ENCODE measurements around the gene REL. TPM values are rescaled to one million over a fixed set of nuclear protein-coding genes. Genes with fewer than 3 reads are reported as not detected.
"Not testable (repeated sequence)": the region's sequence is repeated elsewhere in the genome, so short reads cannot be mapped to it uniquely, and the experiment has no call there.

REL gene
- total RNA-seq, 1 donor from 2014 or later = 22.8 TPM

DNA sequence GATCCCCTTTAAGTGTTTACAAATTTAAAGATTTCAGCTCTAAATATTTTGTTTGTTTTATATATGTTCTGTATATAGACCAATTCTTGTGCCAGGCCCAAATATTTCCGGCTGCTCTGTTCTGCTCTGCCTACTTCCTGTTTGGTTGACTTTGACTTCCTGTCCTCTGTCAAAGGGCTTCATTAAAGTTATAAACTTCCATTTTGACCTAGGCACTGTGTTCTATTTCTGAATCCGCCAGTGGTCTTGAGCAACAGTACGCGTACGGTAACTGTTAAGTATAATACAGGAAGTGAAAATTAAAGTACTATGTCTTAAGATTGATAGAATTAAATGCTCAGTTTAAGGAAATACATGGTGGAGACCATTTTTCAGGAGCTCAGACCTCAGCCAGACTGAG is 13.5 kb upstream of the REL start:
- DNase-seq (ENCODE audit: low read depth in 2 of 2) = peak; percentile 33 to 38

DNA sequence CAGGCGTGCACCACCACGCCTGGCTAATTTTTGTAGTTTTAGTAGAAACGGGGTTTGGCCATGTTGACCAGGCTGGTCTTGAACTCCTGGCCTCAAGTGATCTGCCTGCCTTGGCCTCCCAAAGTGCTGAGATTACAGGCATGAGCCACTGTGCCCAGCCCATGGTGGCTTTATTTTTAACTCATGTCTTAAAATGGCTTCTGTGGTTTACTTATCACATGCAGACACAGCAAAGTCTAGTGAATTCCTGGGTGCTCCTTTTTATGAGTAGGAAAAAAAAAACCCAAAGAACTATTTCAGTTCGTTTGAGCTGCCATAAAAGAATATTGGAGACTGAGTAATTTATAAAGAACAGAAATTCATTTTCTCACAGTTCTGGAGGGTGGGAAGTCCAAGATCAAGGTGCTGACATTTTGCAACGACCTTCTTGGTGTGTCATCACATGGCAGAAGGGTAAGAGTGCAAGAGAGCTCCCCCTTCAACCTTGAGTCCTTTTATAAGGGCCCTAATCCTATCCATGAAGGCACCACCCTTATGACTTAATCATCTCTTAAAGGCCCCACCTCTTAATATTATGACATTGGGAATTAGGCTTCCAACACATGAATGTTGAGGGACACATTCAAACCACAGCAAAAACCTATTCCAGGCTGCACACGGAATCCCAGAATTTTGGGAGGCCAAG is 12.6 kb upstream of the REL start:
- DNase-seq (ENCODE audit: low read depth in 2 of 2) = no peak

DNA sequence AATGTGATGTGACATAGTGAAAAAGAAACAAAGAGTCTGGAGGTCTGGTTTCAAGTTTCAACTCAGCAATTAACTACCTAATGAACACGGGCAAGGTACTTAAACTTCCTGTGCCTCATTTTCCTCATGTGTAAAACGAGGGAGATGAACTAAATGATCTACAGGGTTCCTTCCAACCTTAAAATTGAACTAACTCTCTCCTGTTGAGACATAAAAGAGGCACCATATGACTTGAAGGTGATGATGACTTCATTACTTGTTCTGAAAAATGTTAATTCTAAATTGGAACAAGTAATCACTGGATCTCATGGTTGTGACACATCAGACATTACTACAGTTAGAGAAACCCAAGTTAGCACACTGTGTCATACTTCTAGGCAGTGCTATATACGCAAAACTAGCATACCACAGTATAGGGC is 8.9 kb upstream of the REL start:
- no peak for DNase-seq (ENCODE audit: low read depth in 2 of 2)

DNA sequence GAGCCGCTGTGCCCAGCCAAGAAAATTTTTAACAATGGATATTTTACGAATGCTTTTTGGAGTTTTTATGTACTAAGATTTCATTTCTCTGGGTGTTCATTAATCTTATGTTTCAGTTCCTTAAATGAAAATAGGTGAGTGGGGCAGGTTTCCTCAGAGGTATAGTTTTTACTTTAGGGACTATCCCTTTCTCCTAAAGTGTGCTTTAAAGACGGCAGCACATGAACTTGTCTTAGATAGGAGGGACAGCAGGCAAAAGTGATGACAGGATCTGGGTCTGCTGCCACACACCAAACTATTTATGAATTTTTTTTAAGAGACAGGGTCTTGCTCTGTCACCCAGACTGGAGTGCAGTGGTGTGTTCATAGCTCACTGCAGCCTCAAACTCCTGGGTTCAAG is 8.0 kb upstream of the REL start:
- no peak for DNase-seq (ENCODE audit: low read depth in 2 of 2)

DNA sequence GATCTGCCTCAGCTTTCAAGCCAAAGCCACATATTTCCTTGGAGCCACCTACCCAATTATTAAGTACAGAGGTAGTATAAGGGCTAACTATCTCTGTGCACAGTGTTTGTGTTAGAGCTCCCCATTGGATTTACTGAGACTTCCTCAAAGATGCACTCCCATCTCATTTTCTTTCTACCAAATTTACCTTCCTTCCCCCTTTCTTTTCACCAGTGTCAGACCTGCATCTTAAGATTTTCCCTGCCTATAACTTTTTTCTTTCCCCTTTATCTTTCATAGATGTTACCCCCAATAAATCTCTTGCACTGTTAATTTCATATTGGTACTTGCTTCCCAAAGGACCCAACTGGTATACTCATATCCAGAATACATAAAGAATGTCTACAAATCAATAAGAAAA is 5.9 kb upstream of the REL start:
- DNase-seq (ENCODE audit: low read depth in 2 of 2) = no peak

DNA sequence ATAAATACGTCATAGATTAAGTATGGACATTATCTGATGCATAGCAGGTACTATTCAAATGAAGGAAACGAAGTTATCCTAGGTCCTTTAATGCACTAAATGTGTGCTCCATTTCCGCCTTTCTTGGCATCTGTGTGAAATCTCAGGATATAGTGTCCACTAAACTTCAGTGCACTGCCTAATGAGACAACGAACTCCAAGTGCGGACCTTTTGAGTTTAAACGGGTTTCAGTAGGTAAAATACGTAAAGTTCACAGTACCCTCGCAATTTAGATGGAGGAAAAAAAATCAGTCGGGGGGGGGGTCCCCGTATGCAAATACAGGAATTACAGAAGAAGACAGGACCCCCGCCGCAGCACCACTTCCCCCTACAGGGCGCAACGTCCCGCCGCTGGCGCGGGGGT is 729 bp upstream of the REL start:
- no peak for DNase-seq (ENCODE audit: low read depth in 2 of 2)

DNA sequence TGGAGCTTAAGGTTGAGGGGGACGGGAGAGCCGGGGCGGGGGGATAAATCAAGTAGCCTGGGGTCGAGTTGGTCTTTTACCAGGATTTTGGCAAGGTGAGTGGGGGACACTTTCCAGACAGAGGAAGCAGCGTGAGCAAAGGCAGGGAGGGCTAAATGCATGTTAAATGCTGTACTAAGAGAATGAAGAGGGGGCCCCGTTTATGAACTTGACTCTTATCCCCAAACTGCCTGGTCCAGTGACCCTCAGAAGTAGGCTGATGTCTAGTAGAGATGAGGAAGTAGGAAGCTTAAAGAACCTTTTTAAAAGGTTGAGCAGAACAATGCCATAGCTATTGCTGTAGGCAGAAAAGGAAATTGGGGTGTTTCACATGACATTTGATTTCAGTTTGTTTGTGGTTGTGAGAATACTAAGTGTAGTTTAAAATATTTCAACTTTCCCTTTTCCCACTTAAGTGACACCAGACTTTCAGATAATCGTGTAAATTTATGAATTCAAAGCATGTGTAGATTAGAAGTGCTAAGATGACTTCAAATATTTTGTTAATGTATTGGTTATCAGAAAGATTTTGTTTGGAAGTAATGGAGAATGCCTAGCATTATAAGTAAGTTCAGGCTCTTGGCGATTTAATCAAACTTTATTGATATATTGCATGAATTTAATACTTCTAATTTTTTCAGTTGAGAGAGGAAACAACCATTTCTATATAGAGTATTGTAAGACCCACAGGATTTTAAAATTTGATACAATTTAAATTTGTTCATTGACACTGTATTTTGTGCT is 1.8 kb downstream of the REL start:
- peak; percentile 49 to 61 for DNase-seq (ENCODE audit: low read depth in 2 of 2)

DNA sequence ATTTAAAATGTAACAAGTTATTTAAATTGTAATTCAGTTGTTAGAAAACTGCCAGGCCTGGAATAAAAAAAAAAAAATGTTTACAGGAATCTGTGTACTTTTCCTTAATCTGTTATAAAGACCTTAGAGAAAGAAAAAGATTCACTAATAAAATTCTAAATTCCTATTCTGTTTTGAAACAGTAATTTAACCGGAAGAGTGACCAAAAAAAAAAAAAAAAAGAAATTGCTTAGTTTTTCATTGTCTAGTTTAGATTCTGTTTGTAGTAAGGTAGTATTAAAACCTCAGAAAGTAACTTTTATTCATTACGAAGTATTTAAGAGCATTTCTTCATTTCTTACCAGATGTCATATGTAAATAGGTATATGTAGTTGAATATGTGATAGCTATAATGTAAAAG is 2.5 kb downstream of the REL start:
- DNase-seq (ENCODE audit: low read depth in 2 of 2) = peak in 1 of 2 donors; percentile 10

DNA sequence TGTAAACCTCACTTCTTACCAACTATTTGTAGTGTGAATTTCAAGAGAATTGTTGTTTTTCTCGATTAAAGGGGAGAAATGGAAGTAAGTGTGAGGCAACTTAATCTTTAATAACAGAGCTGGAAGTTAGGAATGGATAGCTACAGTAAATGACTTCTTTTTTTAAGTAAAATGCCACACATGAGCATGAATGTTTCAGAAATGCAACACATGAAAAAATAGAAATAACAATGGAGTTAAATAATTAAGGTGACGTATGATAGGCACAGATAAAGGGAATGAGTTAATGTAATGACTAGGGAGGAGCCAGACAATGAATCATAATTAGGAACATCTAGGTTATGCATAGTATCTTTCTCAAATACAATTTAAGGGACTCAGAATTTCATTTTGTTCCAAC is 3.4 kb downstream of the REL start:
- peak; percentile 46 to 61 for DNase-seq (ENCODE audit: low read depth in 2 of 2)

DNA sequence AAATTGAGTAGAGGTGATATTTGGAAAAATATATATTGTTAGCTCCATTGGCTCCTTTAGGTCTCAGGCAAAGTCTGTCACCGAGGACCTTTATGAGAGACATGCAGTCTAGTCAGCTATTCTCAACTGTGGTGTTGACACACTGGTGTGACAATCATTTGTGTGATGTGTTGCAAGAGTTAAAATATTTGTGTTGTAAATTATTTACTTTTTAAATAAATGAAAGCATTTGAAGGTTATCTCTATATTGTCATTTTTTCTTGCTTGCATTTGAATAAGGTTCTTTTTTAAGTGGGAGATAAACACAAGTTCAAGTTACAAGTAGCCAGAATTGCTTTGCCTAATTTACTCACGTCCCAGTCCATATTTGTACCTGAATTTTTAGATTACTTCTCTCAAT is 4.3 kb downstream of the REL start:
- peak in 1 of 2 donors; percentile 57 for DNase-seq (ENCODE audit: low read depth in 2 of 2)

DNA sequence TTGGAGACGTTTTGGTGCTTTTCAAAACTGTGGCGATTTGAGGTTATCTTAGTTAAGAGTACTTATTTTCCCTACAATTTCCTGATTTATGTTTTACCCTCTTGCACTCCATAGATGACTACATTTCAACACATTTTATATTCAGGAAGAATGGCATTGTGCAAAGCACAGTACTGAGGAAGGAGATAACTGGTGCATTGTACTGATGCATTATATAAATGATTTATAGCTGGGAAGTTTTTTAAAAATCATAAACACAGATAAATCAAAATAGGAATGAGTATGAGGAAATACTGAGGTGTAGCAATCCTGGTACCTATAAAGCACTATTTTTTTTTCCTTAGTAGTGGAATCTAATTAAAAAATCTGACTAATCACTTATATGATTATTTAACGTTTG is 5.6 kb downstream of the REL start:
- peak; percentile 36 to 89 for DNase-seq (ENCODE audit: low read depth in 2 of 2)

DNA sequence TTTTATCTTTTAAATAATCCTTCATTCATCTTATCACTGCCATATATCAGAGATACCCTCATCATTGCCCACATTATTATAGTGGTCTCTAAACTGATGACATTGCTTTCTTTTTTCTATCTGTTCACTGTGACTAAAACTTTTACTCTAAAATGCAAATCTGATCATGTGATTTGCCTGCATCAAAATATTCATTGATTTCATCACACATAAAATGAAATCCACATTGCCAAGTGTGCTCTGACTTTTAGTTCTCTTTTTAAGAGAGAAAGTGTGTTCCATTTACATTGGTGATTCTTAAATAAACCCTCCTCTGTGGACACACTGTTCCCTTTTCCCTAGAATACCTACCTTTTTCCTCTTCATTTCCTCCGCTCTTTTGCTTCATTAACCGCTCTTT is 7.5 kb downstream of the REL start:
- peak in 1 of 2 donors; percentile 11 for DNase-seq (ENCODE audit: low read depth in 2 of 2)

DNA sequence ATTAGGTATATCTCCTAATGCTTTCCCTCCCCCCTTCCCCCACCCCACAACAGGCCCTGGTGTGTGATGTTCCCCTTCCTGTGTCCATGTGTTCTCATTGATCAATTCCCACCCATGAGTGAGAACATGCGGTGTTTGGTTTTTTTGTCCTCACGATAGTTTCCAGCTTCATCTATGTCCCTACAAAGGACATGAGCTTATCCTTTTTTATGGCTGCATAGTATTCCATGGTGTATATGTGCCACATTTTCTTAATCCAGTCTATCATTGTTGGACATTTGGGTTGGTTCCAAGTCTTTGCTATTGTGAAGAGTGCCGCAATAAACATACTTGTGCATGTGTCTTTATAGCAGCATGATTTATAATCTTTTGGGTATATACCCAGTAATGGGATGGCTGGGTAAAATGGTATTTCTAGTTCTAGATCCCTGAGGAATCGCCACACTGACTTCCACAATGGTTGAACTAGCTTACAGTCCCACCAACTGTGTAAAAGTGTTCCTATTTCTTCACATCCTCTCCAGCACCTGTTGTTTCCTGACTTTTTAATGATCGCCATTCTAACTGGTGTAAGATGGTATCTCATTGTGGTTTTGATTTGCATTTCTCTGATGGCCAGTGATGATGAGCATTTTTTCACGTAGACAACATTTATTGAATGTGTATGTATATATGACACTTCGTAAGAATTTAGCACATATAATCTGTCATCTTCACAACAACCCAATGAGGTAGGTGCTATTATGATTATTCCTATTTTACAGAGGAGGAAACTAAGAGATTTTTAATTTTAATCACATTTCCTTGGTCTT is 8.4 kb downstream of the REL start:
- not testable (repeated sequence) for DNase-seq (ENCODE audit: low read depth in 2 of 2)

DNA sequence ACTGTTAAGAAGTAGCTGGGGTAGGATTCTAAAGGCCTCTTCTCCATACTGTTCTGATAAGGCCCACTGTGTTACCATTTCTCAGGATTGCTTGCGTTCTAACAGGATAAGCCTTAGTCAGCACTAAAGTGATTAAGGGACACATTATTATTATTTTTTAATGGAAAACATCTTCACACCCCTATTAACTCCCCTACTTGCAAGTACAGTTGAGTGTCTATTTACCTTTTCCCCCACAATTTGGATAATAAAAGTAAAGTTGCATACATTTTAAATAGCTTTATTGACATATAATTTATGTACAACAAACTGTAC is 9.0 kb downstream of the REL start:
- no peak for DNase-seq (ENCODE audit: low read depth in 2 of 2)

DNA sequence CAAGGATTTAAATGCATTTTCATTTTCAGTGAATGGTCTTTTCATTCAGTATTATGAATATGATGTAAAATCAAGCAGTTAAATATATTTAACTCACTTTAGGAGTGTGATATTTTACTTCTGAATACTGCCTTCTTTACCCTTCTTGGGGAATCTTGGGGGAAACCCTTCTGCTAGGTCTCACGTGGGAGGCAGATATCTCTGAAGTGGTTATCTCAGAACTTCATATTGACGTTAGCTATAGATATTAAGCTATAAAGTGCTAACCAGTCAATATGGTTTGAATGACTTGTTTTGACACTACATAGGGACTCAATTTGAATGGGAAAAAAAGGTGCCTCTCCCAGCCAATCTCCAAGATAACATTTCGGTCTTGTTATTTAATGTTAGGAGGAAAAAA is 9.8 kb downstream of the REL start:
- no peak for DNase-seq (ENCODE audit: low read depth in 2 of 2)

DNA sequence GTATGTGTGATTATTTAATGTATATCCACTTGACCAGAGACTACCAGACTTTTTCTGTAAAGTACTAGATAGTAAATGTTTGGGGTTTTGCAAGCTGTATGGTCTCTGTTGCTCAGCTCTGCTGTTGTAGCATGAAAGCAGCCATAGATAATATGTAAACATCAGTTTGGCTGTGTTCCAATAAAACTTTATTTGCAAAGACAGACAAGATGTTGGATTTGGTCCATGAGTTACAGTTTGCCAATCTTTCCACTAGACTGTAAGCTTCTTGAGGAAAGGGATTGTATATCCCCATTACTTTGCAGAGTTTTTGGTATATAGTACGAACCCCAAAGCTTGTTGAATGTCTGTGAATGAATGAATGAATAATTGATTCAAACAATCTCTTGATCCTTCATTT is 17.2 kb downstream of the REL start:
- DNase-seq (ENCODE audit: low read depth in 2 of 2) = no peak

DNA sequence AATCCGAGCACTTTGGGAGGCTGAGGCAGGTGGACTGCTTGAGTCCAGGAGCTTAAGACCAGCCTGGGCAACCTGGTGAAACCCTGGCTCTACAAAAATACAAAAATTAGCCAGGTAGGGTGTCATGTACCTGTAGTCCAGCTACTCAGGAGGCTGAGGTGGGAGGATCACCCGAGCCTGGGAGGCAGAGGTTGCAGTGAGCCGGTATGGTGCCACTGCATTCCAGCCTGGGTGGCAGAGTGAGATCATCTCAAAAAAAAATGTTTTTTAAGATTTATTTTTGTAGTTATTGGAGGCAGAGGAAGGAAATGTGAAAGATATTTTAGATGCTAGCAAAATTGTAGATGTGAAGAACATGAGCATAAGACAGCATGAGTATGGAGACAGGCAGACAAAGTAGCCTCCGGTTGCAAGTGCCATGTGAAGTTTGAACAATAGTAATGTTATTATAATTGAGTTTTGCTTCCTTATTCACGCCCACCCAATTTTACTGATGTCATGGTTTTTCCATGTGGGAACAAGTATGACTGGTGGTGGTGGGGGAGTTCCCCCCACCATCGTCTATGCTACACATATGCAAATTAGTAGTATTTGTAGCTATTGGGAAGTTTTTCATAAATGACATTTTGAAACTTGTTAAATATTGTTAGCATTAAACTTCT is 18.0 kb downstream of the REL start:
- peak in 1 of 2 donors; percentile 75 for DNase-seq (ENCODE audit: low read depth in 2 of 2)

DNA sequence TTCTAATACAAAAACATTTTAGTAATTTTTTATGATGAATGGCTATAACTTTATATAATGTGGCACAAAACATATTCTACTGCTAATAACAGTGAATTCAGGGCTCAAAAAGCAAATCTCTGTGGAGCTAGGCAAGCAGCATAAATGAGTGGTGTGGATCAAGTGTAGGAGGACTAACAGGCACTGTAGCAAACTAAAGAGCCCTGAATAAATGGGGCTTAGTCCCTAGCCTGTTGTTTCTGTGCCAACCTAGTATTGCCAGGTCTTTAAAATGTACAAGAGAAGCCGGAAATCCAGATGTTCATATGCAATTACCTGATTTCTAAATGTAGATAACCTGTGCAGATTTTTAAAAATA is 18.5 kb downstream of the REL start:
- DNase-seq (ENCODE audit: low read depth in 2 of 2) = no peak

DNA sequence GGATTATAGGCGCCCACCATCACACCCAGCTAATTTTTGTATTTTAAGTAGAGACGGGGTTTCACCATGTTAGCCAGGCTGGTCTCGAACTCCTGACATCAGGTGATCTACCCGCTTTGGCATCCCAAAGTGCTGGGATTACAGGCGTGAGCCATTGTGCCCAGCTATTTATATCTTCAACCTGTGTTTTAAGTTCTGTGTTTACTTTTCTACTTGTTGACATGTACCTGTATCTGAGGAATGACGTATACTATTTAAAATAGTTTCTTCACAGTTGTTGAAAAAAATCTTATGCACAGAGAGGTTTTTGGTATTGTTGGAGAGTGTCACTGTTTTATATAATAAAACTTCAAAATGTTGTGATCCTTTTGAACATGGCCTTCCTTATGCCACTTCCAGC is 19.9 kb downstream of the REL start:
- not testable (repeated sequence) for DNase-seq (ENCODE audit: low read depth in 2 of 2)

DNA sequence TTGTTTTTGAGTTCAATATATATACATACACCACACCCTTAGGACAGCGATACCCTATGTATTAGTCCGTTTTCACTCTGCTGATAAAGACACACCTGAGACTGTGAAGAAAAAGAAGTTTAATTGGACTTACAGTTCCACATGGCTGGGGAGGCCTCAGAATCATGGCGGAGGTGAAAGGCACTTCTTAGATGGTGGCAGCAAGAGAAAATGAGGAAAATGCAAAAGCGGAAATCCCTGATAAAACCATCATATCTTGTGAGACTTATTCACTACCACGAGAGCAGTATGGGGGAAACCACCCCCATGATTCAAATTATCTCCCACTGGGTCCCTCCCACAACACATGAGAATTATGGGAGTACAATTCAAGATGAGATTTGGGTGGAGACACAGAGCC is 24.5 kb downstream of the REL start:
- DNase-seq (ENCODE audit: low read depth in 2 of 2) = not testable (repeated sequence)

DNA sequence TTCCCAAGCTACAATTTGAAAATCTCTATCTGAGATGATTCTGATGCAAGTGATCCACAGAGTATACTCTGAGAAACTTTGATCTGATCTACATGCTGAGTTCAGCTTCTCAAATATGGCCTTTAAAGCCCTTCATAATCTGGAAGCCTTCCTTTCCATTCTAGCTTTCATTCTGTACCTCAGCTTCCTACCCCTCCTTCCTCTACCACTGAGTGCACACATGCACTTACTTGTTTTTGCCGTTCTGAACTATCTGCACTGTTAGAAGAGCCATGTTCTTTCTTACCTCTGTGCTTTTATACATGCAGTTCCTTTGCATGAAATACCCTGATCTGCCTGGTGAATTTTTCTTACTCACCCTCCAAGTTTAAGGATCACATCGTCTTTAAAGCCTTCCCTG is 25.0 kb downstream of the REL start:
- DNase-seq (ENCODE audit: low read depth in 2 of 2) = no peak

DNA sequence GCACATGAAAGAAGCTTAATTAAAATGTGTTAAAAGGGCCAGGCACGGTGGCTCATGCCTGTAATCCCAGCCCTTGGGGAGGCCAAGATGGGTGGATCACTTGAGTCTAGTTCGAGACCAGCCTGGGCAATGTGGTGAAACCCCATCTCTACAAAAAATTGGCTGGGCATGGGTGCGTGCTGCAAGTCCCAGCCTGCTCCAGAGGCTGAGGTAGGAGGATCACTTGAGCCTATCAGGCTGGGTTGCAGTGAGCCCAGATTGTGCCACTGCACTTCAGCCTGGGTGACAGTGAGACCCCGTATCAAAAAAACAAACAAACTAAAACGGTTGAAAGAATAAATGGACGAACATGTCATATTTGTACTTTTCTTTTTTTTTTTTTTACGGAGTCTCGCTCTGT is 26.0 kb downstream of the REL start:
- DNase-seq (ENCODE audit: low read depth in 2 of 2) = no peak

Data from lung microvascular endothelial cell (primary cell).